Glutamatergic neuron (in vitro differentiated cells): Measurements from ENCODE around the gene RNF181. TPM values are rescaled to one million over a fixed set of nuclear protein-coding genes. Genes with fewer than 3 reads are reported as not detected.
"Not testable (repeated sequence)": the region's sequence is repeated elsewhere in the genome, so short reads cannot be mapped to it uniquely, and the experiment has no call there.

Experiments used
- DNase-seq: peaks from one replicate; pipeline ENCODE4 v3.0.0; 2022
- H3K27ac Mint-ChIP-seq: one replicate; pipeline ENCODE4 v1.8.0; 2020; ENCODE audit warnings: mild to moderate bottlenecking, mixed read lengths, inconsistent platforms; ENCODE audit not compliant: unreplicated experiment
- H3K27me3 Mint-ChIP-seq: one replicate; pipeline ENCODE4 v1.8.0; 2020; ENCODE audit warnings: mild to moderate bottlenecking, moderate library complexity, mixed read lengths, inconsistent platforms; ENCODE audit not compliant: unreplicated experiment
- H3K36me3 Mint-ChIP-seq: one replicate; pipeline ENCODE4 v1.8.0; 2020; ENCODE audit warnings: mild to moderate bottlenecking, mixed read lengths, inconsistent platforms; ENCODE audit not compliant: unreplicated experiment
- H3K4me1 Mint-ChIP-seq: one replicate; pipeline ENCODE4 v1.8.0; 2020; ENCODE audit warnings: mild to moderate bottlenecking, low read depth, mixed read lengths, inconsistent platforms; ENCODE audit not compliant: unreplicated experiment
- H3K4me3 Mint-ChIP-seq: one replicate; pipeline ENCODE4 v1.8.0; 2020; ENCODE audit warnings: mild to moderate bottlenecking, mixed read lengths, inconsistent platforms; ENCODE audit not compliant: unreplicated experiment
- H3K9me3 Mint-ChIP-seq: one replicate; pipeline ENCODE4 v1.8.0; 2020; ENCODE audit warnings: mild to moderate bottlenecking, moderate library complexity, mixed read lengths, inconsistent platforms; ENCODE audit not compliant: unreplicated experiment
- total RNA-seq: library from RNA; stranded (reverse); fragmentation: NEBNext Ultra II Directional; extraction: Animal tissue kit (Norgen Biotek cat#: 25700); gene quantifications from one replicate; pipeline ENCODE4 v1.2.1, GENCODE V29; 2021; ENCODE audit not compliant: unreplicated experiment
- TF ChIP-seq, protein P1 (sequence below): fragments of 200-600 bp; sonication (generic); IDR thresholded peaks from one replicate; pipeline ENCODE4 v1.5.0; 2021; ENCODE audit not compliant: partially characterized antibody, unreplicated experiment

RNF181 gene
- total RNA-seq, 1 donor from 2014 or later: 75.1 TPM

DNA sequence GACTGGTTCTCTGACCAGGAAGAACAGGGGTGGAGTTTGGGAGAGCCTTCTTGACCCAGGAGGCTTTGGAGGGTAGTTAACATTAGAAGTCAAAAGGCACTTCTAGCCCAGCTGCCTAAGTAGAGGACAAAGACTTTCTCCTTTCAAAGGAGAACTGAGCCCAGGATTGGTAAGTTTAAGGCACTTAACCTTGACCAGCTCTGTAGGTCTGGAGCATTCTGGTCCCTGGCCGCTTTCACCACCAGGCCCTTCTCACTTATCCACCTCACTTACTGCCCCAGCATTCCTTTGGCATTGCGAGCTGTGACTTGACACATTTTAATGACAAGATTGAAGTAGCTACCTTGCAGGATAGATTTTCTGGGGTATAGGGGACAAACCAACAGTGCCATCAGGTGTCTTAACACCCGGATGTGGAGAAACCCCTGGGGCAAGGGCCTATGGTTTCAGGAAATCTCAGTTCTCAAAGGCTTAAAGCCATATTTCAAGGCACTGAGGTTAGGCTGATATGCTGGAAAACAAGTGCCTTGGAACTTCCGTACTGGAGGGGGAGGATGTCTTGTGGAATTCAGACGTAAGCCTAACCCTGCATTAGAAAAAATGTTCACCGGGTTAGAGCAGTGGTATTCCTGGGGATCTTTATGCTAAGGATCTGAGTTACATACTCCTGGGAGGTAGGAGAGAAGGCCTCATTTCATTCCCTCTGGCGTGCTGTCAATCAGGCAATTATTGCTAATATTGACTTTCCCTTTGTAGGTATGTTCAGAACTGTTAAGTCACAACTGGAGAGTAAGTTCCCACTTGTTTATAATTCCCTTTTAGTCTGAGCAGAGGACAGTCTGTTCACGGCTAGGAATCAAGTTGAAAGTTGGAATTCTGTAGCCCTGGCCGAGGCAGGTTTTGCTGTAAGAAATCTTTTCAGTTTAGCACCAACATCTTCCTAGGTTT lies 12.0 kb downstream of the RNF181 start:
- H3K4me1 Mint-ChIP-seq: peaks cover 8% of the 10 kb centered on the region
- H3K9me3 Mint-ChIP-seq: peaks cover 13% of the 10 kb centered on the region
- no peak for DNase-seq
- H3K27me3 Mint-ChIP-seq: peaks cover 4% of the 10 kb centered on the region
- H3K36me3 Mint-ChIP-seq: no peaks in the 10 kb centered on the region
- H3K4me3 Mint-ChIP-seq: no peak overlapping the region
- TF ChIP-seq, protein P1, sequence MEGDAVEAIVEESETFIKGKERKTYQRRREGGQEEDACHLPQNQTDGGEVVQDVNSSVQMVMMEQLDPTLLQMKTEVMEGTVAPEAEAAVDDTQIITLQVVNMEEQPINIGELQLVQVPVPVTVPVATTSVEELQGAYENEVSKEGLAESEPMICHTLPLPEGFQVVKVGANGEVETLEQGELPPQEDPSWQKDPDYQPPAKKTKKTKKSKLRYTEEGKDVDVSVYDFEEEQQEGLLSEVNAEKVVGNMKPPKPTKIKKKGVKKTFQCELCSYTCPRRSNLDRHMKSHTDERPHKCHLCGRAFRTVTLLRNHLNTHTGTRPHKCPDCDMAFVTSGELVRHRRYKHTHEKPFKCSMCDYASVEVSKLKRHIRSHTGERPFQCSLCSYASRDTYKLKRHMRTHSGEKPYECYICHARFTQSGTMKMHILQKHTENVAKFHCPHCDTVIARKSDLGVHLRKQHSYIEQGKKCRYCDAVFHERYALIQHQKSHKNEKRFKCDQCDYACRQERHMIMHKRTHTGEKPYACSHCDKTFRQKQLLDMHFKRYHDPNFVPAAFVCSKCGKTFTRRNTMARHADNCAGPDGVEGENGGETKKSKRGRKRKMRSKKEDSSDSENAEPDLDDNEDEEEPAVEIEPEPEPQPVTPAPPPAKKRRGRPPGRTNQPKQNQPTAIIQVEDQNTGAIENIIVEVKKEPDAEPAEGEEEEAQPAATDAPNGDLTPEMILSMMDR: no peak
- no peak overlapping the region for H3K27ac Mint-ChIP-seq

DNA sequence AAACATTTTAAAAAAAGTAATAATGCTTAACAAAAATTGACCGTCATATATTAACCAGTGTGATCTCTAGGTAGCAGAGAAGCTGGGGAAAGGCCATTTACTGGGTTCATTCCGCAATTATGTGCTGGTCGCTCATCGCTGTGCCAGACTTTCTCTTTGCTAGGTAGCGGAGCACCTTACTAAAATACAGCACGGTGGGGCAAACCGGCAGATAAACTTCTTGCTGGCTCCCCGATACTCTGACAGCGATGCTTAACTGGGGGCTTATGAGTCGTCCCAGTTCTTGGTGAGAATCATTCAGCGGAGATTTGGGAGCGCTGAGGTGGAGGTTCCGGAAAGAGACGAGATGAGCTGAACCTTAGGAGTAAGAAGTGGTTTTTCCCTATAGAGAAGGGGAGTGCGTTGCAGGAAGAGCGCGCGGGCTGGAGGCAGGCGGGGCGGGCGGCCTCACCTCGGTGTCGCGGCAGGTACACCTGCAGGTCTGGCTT lies 15.7 kb downstream of the RNF181 start:
- Mint-ChIP-seq H3K9me3 (peaks cover 9% of the 10 kb centered on the region), H3K4me1 (peaks cover 3% of the 10 kb centered on the region), H3K27ac (peak overlapping the region; percentile 89), H3K27me3 (peaks cover 3% of the 10 kb centered on the region), H3K4me3 (peak overlapping the region; percentile 95), H3K36me3 (no peaks in the 10 kb centered on the region)
- DNase-seq: no peak
- TF ChIP-seq, protein P1: no peak

DNA sequence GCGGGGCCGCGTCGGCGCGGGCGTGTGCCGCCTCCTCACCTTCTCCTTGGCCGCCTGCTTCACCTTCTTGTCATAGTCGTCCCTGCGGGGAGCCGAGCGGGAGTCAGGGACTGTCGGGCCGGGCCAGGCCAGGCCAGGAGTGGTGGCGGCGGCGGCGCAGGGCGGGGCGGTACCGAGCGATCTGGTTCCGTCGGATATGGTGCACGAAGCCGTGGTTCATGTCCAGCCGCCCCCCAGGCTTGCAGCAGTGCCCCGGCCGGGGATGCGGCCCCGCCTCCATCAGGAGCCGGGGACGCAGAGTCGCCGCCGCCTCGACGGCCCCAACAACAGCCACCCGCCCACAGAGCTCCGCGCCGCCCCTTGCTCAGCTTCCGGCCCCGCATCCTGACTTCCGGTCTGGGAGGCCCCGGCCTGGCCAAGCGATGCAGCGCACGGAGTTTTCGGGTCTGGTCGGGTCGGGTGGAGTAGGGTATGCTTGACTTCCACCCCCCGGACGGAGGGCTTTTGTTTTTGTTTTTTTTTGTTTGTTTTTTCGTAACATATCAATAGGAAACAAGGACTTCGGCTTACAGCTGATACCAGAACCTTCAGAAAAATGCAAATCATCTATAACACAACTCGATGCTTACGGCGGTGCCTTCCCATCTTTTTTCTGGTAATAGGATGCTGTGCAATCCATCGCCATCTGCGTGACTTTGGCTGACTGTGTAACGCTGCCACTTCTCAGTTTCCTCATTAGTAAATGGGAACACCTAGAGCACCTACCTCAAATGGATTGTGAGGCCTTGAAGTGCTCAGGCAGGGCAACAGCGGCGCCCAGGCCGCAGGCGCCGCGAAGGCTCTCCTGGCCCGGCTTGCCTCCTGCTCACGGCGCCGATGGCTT lies 16.4 kb downstream of the RNF181 start, which contains the start of gene C2orf68:
Gene C2orf68, minus strand, starts transcription at position 362 of the 883 bp plus-strand sequence. Its CDS starts 82 bp downstream, at position 280.
- Mint-ChIP-seq H3K36me3 (no peaks in the 10 kb centered on the region), H3K4me1 (peaks cover 3% of the 10 kb centered on the region), H3K27me3 (peaks cover 3% of the 10 kb centered on the region), H3K27ac (peak within 1 kb of the TSS; percentile 92), H3K4me3 (peak within 1 kb of the TSS; percentile 95), H3K9me3 (peaks cover 9% of the 10 kb centered on the region)
- peak; percentile 95 for DNase-seq
- TF ChIP-seq, protein P1: no peak

DNA sequence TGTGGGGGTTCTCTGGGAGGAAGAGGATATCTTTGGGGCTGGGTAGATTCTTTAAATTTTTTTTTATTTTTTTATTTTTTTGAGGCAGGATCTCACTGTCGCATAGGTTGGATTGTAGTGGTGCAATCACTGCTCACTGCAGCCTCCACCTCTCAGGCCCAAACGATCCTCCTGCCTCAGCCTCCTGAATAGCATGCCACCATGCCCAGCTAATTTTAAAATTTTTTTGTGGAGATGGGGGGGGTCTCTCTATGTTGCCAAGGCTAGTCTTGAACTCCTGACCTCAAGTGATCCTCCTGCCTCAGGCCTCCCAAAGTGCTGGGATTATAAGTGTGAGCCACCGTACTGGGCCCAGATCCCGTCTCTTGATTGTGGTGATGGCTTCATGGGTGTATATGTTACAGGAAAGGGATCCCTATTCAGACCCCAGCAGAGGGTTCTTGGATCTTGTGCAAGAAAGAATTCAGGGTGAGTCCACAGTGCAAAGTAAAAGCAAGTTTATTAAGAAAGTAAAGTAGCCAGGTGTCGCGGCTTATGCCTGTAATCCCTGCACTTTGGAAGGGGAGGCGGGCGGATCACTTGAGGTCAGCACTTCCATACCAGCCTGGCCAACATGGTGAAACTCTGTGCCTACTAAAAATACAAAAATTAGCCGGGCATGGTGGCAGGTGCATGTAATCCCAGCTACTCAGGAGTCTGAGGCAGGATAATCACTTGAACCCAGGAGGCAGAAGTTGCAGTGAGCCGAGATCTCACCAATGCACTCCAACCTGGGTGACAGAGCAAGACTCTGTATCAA lies 18.4 kb downstream of the RNF181 start:
- Mint-ChIP-seq H3K4me3 (peak overlapping the region; percentile 25), H3K27me3 (peaks cover 4% of the 10 kb centered on the region), H3K27ac (no peak overlapping the region), H3K4me1 (peaks cover 9% of the 10 kb centered on the region), H3K9me3 (peaks cover 7% of the 10 kb centered on the region), H3K36me3 (no peaks in the 10 kb centered on the region)
- no peak for DNase-seq
- TF ChIP-seq, protein P1: no peak

DNA sequence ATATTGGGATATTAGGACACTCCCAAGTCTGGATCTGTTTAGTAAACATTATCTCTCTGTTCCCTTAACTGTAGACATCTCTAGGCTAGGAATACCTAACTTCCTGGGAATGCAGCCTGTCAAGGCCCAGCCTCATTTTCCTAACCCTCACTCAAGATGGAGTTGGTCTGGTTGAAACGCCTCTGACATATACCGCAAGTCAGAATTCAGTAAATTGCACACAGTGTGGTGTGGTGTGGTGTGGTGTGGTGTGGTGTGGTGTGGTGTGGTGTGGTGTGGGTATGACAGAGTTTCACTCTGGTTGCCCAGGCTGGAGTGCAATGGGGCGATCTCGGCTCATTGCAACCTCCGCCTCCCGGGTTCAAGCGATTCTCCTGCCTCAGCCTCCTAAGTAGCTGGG lies 19.2 kb downstream of the RNF181 start:
- DNase-seq, H3K27ac Mint-ChIP-seq, H3K9me3 Mint-ChIP-seq, H3K36me3 Mint-ChIP-seq, H3K27me3 Mint-ChIP-seq: not testable (repeated sequence)
- Mint-ChIP-seq H3K4me3 (peak overlapping the region; percentile 34), H3K4me1 (peaks cover 10% of the 10 kb centered on the region)
